ENCODE measurements around the gene SDCBP2. TPM values are rescaled to one million over a fixed set of nuclear protein-coding genes. Genes with fewer than 3 reads are reported as not detected.

Gene SDCBP2
- total RNA-seq, 1 experiment from 2014 or later, result 3.3 TPM

DNA sequence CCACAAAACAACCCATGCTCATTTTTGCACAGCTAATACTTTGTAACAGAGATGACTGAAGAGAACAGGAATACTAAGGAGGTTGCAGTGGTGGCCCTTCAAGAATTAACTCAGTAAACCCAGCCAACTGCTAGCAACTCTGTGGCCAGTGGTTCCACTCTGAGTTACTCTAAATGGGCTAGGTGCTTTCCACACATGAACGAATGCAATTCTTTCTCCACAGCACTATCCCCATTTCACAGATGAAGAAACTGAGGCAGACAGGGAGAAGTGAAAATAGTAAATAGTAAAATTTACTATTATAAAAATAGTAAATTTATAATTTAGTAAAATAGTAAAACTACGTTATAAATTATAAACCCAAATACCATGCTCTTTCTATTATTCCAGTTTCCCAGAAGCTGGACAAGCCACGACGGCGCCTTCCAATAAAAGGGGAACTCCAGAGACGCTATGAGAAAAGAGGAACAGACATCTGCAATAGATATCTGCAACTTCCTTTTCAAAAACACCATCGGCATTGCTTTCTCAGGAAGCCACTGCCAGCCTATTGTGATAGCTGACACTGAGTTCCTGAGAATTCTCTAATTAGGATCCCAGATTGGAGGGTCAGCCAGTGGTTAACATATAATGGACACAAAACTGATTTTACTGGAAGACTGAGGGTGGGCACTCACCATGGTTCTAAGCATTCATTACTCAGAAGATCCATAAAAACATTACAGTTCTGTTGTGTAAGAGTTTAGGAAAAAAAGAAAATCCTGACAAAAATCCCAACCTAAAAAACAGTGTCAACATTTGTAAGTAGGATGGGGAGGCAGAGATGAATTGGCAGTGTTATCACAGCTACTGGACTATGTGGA, 47.7 kb upstream of the SDCBP2 start (continued):
- TF ChIP-seq, protein P1, sequence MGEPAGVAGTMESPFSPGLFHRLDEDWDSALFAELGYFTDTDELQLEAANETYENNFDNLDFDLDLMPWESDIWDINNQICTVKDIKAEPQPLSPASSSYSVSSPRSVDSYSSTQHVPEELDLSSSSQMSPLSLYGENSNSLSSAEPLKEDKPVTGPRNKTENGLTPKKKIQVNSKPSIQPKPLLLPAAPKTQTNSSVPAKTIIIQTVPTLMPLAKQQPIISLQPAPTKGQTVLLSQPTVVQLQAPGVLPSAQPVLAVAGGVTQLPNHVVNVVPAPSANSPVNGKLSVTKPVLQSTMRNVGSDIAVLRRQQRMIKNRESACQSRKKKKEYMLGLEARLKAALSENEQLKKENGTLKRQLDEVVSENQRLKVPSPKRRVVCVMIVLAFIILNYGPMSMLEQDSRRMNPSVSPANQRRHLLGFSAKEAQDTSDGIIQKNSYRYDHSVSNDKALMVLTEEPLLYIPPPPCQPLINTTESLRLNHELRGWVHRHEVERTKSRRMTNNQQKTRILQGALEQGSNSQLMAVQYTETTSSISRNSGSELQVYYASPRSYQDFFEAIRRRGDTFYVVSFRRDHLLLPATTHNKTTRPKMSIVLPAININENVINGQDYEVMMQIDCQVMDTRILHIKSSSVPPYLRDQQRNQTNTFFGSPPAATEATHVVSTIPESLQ (CRISPR knock-in tag; IDR thresholded peaks at IDR 0.05), result no peak
- TF ChIP-seq ESRRA (CRISPR knock-in tag; IDR thresholded peaks at IDR 0.05; ENCODE audit: borderline replicate concordance), result no peak
- TF ChIP-seq, protein P2, sequence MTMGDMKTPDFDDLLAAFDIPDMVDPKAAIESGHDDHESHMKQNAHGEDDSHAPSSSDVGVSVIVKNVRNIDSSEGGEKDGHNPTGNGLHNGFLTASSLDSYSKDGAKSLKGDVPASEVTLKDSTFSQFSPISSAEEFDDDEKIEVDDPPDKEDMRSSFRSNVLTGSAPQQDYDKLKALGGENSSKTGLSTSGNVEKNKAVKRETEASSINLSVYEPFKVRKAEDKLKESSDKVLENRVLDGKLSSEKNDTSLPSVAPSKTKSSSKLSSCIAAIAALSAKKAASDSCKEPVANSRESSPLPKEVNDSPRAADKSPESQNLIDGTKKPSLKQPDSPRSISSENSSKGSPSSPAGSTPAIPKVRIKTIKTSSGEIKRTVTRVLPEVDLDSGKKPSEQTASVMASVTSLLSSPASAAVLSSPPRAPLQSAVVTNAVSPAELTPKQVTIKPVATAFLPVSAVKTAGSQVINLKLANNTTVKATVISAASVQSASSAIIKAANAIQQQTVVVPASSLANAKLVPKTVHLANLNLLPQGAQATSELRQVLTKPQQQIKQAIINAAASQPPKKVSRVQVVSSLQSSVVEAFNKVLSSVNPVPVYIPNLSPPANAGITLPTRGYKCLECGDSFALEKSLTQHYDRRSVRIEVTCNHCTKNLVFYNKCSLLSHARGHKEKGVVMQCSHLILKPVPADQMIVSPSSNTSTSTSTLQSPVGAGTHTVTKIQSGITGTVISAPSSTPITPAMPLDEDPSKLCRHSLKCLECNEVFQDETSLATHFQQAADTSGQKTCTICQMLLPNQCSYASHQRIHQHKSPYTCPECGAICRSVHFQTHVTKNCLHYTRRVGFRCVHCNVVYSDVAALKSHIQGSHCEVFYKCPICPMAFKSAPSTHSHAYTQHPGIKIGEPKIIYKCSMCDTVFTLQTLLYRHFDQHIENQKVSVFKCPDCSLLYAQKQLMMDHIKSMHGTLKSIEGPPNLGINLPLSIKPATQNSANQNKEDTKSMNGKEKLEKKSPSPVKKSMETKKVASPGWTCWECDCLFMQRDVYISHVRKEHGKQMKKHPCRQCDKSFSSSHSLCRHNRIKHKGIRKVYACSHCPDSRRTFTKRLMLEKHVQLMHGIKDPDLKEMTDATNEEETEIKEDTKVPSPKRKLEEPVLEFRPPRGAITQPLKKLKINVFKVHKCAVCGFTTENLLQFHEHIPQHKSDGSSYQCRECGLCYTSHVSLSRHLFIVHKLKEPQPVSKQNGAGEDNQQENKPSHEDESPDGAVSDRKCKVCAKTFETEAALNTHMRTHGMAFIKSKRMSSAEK (CRISPR knock-in tag; IDR thresholded peaks at IDR 0.05; ENCODE audit: borderline replicate concordance), result no peak

DNA sequence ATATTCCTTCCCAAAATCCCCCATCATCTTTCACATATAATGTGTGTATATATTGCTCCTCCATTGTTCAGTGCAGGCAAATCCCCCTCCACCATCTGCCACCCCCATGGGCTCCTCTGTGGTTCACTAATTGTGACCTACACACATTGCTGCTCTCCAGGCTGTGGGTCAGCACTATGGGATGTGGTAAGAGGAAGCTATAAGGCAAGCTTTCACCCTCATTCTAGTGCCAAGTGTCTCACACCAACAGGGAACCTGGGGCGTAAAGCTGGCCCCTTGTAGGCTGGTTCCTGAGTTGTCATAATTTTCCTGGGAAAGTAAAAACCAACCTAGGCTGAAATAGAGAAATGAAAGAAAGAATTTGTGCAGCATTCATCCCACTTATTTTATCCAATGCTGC, 47.1 kb upstream of the SDCBP2 start:
- Mint-ChIP-seq H3K27me3 (ENCODE audit: low read depth) (no peaks in the 10 kb centered on the region), H3K27ac (peak overlapping the region; percentile 24; the same call in 1 of the 2 replicates), H3K36me3 (peaks cover 19% of the 10 kb centered on the region; the same call in 1 of the 2 replicates), H3K4me1 (peaks cover 42% of the 10 kb centered on the region), H3K9me3 (no peaks in the 10 kb centered on the region), H3K4me3 (no peak overlapping the region)
- TF ChIP-seq, protein P3, sequence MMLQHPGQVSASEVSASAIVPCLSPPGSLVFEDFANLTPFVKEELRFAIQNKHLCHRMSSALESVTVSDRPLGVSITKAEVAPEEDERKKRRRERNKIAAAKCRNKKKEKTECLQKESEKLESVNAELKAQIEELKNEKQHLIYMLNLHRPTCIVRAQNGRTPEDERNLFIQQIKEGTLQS (CRISPR knock-in tag; conservative IDR thresholded peaks at IDR 0.05), result no peak
- TF ChIP-seq ZNF317 (CRISPR knock-in tag; IDR thresholded peaks at IDR 0.05; ENCODE audit: borderline replicate concordance, low read depth) (no peak), ZNF416 (CRISPR knock-in tag; IDR thresholded peaks at IDR 0.05) (no peak), ZNF671 (CRISPR knock-in tag; IDR thresholded peaks at IDR 0.05) (no peak), ZNF396 (CRISPR knock-in tag; IDR thresholded peaks at IDR 0.05; ENCODE audit: borderline replicate concordance) (no peak), GTF2I (CRISPR knock-in tag; conservative IDR thresholded peaks at IDR 0.05) (no peak), ESRRA (CRISPR knock-in tag; IDR thresholded peaks at IDR 0.05; ENCODE audit: borderline replicate concordance) (no peak), CREM (CRISPR knock-in tag; IDR thresholded peaks at IDR 0.05) (no peak), TEAD4 (CRISPR knock-in tag; IDR thresholded peaks at IDR 0.05) (no peak)
- TF ChIP-seq, protein P4, sequence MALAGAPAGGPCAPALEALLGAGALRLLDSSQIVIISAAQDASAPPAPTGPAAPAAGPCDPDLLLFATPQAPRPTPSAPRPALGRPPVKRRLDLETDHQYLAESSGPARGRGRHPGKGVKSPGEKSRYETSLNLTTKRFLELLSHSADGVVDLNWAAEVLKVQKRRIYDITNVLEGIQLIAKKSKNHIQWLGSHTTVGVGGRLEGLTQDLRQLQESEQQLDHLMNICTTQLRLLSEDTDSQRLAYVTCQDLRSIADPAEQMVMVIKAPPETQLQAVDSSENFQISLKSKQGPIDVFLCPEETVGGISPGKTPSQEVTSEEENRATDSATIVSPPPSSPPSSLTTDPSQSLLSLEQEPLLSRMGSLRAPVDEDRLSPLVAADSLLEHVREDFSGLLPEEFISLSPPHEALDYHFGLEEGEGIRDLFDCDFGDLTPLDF (CRISPR knock-in tag; IDR thresholded peaks at IDR 0.05), result no peak
- TF ChIP-seq, protein P5, sequence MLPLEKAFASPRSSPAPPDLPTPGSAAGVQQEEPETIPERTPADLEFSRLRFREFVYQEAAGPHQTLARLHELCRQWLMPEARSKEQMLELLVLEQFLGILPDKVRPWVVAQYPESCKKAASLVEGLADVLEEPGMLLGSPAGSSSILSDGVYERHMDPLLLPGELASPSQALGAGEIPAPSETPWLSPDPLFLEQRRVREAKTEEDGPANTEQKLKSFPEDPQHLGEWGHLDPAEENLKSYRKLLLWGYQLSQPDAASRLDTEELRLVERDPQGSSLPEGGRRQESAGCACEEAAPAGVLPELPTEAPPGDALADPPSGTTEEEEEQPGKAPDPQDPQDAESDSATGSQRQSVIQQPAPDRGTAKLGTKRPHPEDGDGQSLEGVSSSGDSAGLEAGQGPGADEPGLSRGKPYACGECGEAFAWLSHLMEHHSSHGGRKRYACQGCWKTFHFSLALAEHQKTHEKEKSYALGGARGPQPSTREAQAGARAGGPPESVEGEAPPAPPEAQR (CRISPR knock-in tag; IDR thresholded peaks at IDR 0.05), result no peak
- TF ChIP-seq, protein P6, sequence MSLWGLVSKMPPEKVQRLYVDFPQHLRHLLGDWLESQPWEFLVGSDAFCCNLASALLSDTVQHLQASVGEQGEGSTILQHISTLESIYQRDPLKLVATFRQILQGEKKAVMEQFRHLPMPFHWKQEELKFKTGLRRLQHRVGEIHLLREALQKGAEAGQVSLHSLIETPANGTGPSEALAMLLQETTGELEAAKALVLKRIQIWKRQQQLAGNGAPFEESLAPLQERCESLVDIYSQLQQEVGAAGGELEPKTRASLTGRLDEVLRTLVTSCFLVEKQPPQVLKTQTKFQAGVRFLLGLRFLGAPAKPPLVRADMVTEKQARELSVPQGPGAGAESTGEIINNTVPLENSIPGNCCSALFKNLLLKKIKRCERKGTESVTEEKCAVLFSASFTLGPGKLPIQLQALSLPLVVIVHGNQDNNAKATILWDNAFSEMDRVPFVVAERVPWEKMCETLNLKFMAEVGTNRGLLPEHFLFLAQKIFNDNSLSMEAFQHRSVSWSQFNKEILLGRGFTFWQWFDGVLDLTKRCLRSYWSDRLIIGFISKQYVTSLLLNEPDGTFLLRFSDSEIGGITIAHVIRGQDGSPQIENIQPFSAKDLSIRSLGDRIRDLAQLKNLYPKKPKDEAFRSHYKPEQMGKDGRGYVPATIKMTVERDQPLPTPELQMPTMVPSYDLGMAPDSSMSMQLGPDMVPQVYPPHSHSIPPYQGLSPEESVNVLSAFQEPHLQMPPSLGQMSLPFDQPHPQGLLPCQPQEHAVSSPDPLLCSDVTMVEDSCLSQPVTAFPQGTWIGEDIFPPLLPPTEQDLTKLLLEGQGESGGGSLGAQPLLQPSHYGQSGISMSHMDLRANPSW (CRISPR knock-in tag; conservative IDR thresholded peaks at IDR 0.05; ENCODE audit: low read depth), result no peak
- TF ChIP-seq, protein P1 (CRISPR knock-in tag; IDR thresholded peaks at IDR 0.05), result no peak
- TF ChIP-seq, protein P7, sequence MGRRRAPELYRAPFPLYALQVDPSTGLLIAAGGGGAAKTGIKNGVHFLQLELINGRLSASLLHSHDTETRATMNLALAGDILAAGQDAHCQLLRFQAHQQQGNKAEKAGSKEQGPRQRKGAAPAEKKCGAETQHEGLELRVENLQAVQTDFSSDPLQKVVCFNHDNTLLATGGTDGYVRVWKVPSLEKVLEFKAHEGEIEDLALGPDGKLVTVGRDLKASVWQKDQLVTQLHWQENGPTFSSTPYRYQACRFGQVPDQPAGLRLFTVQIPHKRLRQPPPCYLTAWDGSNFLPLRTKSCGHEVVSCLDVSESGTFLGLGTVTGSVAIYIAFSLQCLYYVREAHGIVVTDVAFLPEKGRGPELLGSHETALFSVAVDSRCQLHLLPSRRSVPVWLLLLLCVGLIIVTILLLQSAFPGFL (CRISPR knock-in tag; IDR thresholded peaks at IDR 0.05; ENCODE audit: borderline replicate concordance), result no peak
- ATAC-seq, result no peak
- no peak for DNase-seq (ENCODE audit: low spot score)
- POLR2A ChIA-PET, result no interaction called here
- CTCF ChIA-PET, result interaction anchor here (1.6 kb wide), 1 partner anchor 22 kb away, joined by 5 read pairs; no protein-coding TSS in a partner anchor
